Measurements from ENCODE around the gene LRRC46. TPM values are rescaled to one million over a fixed set of nuclear protein-coding genes. Genes with fewer than 3 reads are reported as not detected.

The LRRC46 gene
- total and polyA plus RNA-seq, 10 of the 15 experiments (the other 5 are each of a cell fraction or from before 2014, with no cell fraction given) = 0.15 to 1.8 (median 0.38) TPM; not detected in 1

GRCh38 chr17:47850373-47850691, 18.9 kb downstream of the LRRC46 start:
- Histone ChIP-seq H4K20me1 (ENCODE audit: control insufficient read depth, insufficient read depth) (no peaks in the 10 kb centered on the region), H3K79me2 (ENCODE audit: control insufficient read depth, insufficient read depth, low read length) (no peaks in the 10 kb centered on the region), H3K9ac (ENCODE audit: control insufficient read depth, insufficient read depth, low read length) (no peak overlapping the region), H2AFZ (ENCODE audit: control insufficient read depth, low read depth, low read length) (no peak overlapping the region), H3K4me2 (ENCODE audit: control insufficient read depth, insufficient read depth) (no peak overlapping the region), H3K4me3 (no peak overlapping the region), H3K9me3 (replicated peaks; ENCODE audit: control insufficient read depth, insufficient read depth, low read length) (no peaks in the 10 kb centered on the region), H3K36me3 (ENCODE audit: control insufficient read depth in 2 of 2, insufficient read depth in 2 of 2, low read length in 1 of 2) (no peaks in the 10 kb centered on the region), H3K27me3 (replicated peaks in 1 of 2; ENCODE audit: control insufficient read depth in 2 of 2, insufficient read depth in 2 of 2, low read length in 1 of 2) (peaks cover 28 to 53% of the 10 kb centered on the region in 2 experiments), H3K27ac (ENCODE audit: control insufficient read depth, insufficient read depth) (no peak overlapping the region), H3K4me1 (ENCODE audit: control insufficient read depth, insufficient read depth, low read length) (peaks cover 5% of the 10 kb centered on the region)
- ATAC-seq (no peak), DNase-seq (ENCODE audit: low read depth, low spot score) (no peak), FAIRE-seq (no peak)
- in situ Hi-C loops (cut with MboI) = no loop called here
- ChIA-PET SMC1A (ENCODE audit: uncharacterized antibody, unreplicated experiment) (interaction anchor here (2.5 to 13.1 kb wide), 2 partner anchors 10 to 39 kb away, joined by 6 to 231 read pairs; partner anchors contain the start of genes SCRN2 and SP2), CTCF (interaction anchor here (1.3 to 12.4 kb wide), 2 partner anchors 21 to 38 kb away, joined by 3 to 502 read pairs; partner anchors contain the start of gene SP2), RAD21 (ENCODE audit: unreplicated experiment) (interaction anchor here (0.7 to 1.3 kb wide), 3 partner anchors 9 to 99 kb away, joined by 3 to 5 read pairs (median 4); partner anchors contain the start of gene SCRN2), POLR2A (no interaction called here)
- WGBS (ENCODE audit: insufficient coverage, insufficient replicate concordance, low lambda C conversion rate, missing lambda C conversion rate) = 76% methylated on average over 9 of the region's 9 CpGs
- BruUV-seq (replicated peaks) = no TSS peak
- TF ChIP-seq SP1 (IDR thresholded peaks at IDR 0.05; ENCODE audit: low read depth, low read length) (no peak), POLR2A (IDR thresholded peaks at IDR 0.05; ENCODE audit: low read depth, low read length) (no peak), ESRRA (IDR thresholded peaks at IDR 0.05; ENCODE audit: low read length) (no peak), TCF12 (IDR thresholded peaks at IDR 0.05; ENCODE audit: low read depth, low read length) (no peak), SREBF2 (IDR thresholded peaks at IDR 0.05; ENCODE audit: low read length) (no peak), TCF7 (IDR thresholded peaks at IDR 0.05; ENCODE audit: borderline replicate concordance) (no peak), IKZF2 (IDR thresholded peaks at IDR 0.05) (no peak), RELA (IDR thresholded peaks at IDR 0.05; ENCODE audit: borderline replicate concordance, partially characterized antibody) (no peak), TAF1 (IDR thresholded peaks at IDR 0.05; ENCODE audit: borderline replicate concordance, low read depth, low read length) (no peak), ZSCAN29 (IDR thresholded peaks at IDR 0.05) (no peak), IKZF1 (conservative IDR thresholded peaks at IDR 0.05) (no peak)
- intact Hi-C loops (cut with micrococcal nuclease; ENCODE audit: unreplicated experiment) = no loop called here
